CD8-positive, alpha-beta memory T cell (primary cell): ENCODE measurements around the gene ETFDH. TPM values are rescaled to one million over a fixed set of nuclear protein-coding genes. Genes with fewer than 3 reads are reported as not detected.

Experiments
- polyA plus RNA-seq: library from polyadenylated mRNA; unstranded; fragments of 300-500 nt; fragmentation: Illumina TruSeq; gene quantifications from one replicate; pipeline ENCODE4 v1.2.3, GENCODE V29; 2021
- total RNA-seq, 2 experiments: library from RNA; stranded (reverse); gene quantifications; one replicate each; pipeline ENCODE4 v1.2.3, GENCODE V29; 2021

Gene ETFDH
- total and polyA plus RNA-seq, 3 experiments from 2014 or later: 4.4 to 22.1 (median 21.9) TPM

Other genes with a start within 250 kb of the ETFDH start
- not detected for gene RXFP1, start 150.4 kb upstream of the ETFDH start, total RNA-seq
- gene RXFP1, start 150.4 kb upstream of the ETFDH start, polyA plus RNA-seq: not detected
- 10 to 100 TPM; 20.0 to 22.0 TPM for gene C4orf46, start 409 bp upstream of the ETFDH start, total RNA-seq
- 5.7 TPM for gene C4orf46, start 409 bp upstream of the ETFDH start, polyA plus RNA-seq
- 10 to 100 TPM; 58.9 to 66.8 TPM for gene PPID, start 51.1 kb downstream of the ETFDH start, total RNA-seq
- 61.2 TPM for gene PPID, start 51.1 kb downstream of the ETFDH start, polyA plus RNA-seq
- 10 to 100 TPM; 11.7 to 13.3 TPM for gene FNIP2, start 96.7 kb downstream of the ETFDH start, total RNA-seq
- 5.1 TPM for gene FNIP2, start 96.7 kb downstream of the ETFDH start, polyA plus RNA-seq